Keratinocyte (primary cell): Measurements from ENCODE around the gene NUP98.

ENCODE experiments used
- CTCF ChIP-seq, 3 experiments: IDR thresholded peaks in 1 of 3; conservative IDR thresholded peaks in 1 of 3; optimal IDR thresholded peaks in 1 of 3; 2 replicates in 2 of 3; 3 replicates in 1 of 3; pipeline versions ENCODE3 to v1.5.1; 2011; ENCODE audit warnings: low read length in 3 of 3, mild to moderate bottlenecking in 3 of 3, moderate library complexity in 2 of 3, control low read depth in 1 of 3, inconsistent platforms in 1 of 3; ENCODE audit not compliant: insufficient read depth in 2 of 3; ENCODE audit errors: extremely low read depth in 1 of 3
- EZH2 ChIP-seq: IDR thresholded peaks from one replicate; pipeline ENCODE4 v1.6.1; 2012; ENCODE audit warnings: inconsistent platforms, mild to moderate bottlenecking, low read length, moderate library complexity

DNA sequence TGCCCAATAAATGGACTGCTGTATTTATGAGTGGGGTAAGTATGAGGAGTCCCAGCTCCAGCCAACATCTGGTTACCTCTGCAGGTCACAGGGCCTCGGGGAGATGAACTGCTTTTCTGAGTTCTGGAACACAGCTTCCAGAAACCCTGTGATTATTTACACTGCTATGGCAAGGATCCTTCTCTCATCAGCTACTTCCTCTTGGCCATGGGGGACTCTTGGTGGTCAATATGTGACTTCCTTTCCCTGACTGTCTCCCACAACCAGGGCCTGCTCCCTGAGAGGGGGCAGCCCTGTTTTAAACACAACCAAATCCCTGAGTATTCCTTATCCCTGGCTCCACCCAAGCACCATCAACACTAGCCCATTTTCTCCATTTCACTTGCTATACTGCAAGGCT, 33.4 kb upstream of the NUP98 start:
- TF ChIP-seq CTCF (optimal IDR thresholded peaks at IDR 0.05 in 1 of 3, IDR thresholded peaks at IDR 0.05 in 1 of 3, conservative IDR thresholded peaks at IDR 0.05 in 1 of 3; ENCODE audit: extremely low read depth in 1 of 3, insufficient read depth in 2 of 3, low read length in 3 of 3) (no peak), EZH2 (no peak)
